ENCODE measurements around the gene DOCK1.

GRCh38 chr10:127427926-127428325 is 522.7 kb downstream of the DOCK1 start:
- no peak for TF ChIP-seq CTCF (IDR thresholded peaks at IDR 0.05; ENCODE audit: borderline replicate concordance, extremely low read depth, low read length, poor library complexity, severe bottlenecking)
- no peak for TF ChIP-seq EZH2 (IDR thresholded peaks at IDR 0.05; ENCODE audit: borderline replicate concordance, low read depth, low read length, severe bottlenecking)

Measured in DND-41 (cell line).